GM19043 (cell line): ENCODE data around the gene PHLDB3.
"Not testable (repeated sequence)": the region's sequence is repeated elsewhere in the genome, so short reads cannot be mapped to it uniquely, and the experiment has no call there.

Experiments
- ATAC-seq: cut with Tn5 transposase; IDR thresholded peaks from one replicate; pipeline ENCODE4 v1.9.1; 2021; ENCODE audit warnings: low read depth; ENCODE audit not compliant: unreplicated experiment

PHLDB3 gene

DNA sequence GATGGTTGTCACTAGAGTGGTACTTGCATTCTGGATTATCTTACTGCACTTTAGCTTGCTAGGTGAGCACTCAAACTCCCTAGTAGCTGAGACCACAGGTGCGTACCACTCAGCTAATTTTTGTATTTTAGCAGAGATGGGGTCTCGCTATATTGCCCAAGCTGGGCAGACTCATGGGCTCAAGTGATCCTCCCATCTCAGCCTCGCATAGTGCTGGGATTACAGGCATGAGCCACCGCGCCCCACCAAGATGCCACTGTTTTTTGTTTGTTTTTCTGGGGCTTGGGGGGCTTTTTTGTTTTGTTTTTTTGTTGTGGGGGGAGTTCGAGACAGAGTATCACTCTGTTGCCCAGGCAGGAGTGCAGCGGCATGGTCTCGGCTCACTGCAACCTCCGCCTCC lies 56.9 kb downstream of the PHLDB3 start:
- ATAC-seq: no peak

DNA sequence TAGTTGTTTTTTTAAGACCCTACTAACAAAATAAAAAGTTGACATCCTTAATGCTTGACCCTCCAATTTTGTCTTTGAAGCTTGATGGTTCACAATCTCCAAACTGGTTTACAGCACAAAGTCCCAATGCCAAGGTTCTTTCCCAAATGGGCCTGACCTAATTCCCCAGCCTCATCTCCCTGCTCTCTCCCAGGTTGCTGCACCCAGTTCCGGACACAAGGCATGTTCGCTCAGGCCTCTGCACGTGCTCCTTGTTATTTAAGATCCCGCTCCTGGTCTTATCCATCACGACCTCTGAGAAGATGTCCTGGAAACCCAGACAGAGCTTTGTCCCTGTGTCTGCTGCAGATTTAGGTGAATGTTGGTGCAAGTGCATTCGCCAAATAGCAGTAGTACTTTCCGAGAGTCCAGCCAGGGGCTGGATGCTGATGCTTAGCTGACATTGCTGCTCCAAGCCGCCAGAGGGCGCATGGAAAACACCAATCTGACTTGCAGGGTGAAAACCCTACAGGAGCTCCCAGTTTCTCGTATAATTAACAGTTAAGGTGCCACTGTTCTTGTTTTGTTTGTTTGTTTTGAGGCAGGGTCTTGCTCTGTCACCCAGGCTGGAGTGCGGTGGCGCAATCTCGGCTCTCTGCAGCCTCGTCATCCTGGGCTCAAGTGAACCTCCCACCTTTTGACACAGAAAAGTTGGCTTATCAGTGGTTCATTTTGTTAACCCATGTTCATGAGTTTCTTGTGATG lies 57.6 kb downstream of the PHLDB3 start:
- no peak for ATAC-seq

GRCh38 chr19:43445426-43445825 lies 59.1 kb downstream of the PHLDB3 start:
- ATAC-seq: no peak

GRCh38 chr19:43444531-43445287 lies 59.8 kb downstream of the PHLDB3 start:
- no peak for ATAC-seq

- not testable (repeated sequence) for ATAC-seq
Observed at GRCh38 chr19:43444091-43444490, 60.5 kb downstream of the PHLDB3 start.

DNA sequence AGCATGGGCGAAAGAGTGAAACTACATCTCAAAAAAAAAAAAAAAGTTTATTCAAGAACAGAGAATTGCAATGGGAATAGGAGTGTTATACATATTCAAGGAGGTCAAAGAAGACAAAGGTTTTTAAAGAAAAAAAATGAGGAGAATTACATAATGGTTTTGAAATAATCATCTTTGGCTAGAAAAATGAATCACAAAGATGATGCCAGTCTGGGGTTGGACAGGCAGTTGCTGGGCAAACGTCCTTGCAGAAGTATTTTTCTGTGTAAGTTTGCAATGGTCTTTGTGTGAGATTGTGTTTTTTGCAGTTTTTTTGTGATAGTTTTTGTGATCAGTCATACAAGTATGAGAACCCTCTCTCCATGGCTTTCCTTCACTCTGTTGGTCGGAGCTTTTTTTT lies 62.8 kb downstream of the PHLDB3 start:
- ATAC-seq: no peak

DNA sequence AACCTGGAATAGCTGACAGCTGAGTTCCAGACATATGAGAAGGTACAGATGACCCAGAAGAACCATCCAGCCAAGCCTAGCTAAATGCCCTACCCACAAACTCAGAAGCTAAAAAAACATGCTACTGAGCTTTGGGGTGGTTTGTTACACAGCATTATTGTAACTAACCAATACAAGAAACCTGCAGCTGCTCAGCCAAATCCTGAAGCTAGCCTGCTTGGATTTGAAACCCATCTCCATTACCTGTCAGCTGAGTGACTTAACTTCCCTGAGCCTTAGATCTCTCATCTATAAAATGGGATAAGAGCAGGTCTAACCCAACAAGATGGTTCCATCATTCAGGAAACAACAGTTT lies 64.9 kb downstream of the PHLDB3 start:
- ATAC-seq: no peak

- ATAC-seq: no peak
Observed at GRCh38 chr19:43439032-43439708, 65.4 kb downstream of the PHLDB3 start.

GRCh38 chr19:43438291-43439031 lies 66.1 kb downstream of the PHLDB3 start:
- no peak for ATAC-seq

GRCh38 chr19:43437712-43438111 lies 66.8 kb downstream of the PHLDB3 start:
- no peak for ATAC-seq

GRCh38 chr19:43437284-43437683 lies 67.3 kb downstream of the PHLDB3 start:
- not testable (repeated sequence) for ATAC-seq

DNA sequence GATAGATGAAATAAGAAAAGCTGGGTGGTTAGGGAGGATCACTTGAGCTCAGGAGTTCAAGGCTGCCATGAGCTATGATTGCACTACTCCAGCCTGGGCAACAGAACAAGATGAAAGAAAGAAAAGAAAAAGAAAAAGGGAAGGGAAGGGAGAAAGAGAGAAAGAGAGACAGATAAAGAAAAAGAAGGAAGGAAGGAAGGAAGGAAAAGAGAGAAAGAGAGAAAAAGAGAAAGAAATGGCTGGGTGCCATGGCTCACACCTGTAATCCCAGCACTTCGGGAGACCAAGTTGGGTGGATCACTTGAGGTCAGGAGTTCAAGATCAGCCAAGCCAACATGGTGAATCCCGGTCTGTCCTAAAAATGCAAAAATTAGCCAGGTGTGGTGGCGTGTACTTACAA lies 68.8 kb downstream of the PHLDB3 start:
- no peak for ATAC-seq

GRCh38 chr19:43433689-43434088 lies 70.9 kb downstream of the PHLDB3 start:
- no peak for ATAC-seq

DNA sequence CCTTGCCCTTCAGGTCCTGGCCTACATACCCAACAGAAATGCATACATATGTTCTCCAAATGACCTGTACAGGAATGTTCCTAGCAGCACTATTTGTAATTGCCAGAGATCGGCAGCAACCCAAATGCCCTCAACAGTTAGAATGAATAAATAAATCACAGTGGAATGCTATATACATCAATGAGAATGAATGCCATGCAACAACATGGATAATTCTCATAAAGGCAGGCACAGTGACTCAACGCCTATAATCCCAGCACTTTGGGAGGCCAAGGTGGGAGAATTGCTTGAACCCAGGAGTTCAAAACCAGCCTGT lies 71.2 kb downstream of the PHLDB3 start:
- no peak for ATAC-seq

DNA sequence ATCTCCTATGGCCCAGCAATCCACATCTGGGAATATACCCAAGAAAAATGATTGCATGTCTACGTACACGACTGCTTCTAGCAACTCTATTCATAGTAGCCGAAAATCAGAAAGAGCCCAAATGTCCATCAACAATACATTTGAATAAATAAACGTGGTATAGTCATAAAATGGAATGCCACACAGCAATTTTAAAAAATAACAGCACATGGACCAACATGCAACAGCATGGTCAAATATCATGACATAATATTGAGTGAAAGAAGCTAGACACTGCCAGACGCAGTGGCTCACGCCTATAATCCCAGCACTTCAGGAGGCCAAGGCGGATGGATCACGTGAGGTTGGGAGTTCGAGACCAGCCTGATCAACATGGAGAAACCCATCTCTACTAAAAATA lies 73.6 kb downstream of the PHLDB3 start:
- ATAC-seq: no peak

GRCh38 chr19:43430142-43430710 lies 74.3 kb downstream of the PHLDB3 start:
- no peak for ATAC-seq

GRCh38 chr19:43429395-43429794 lies 75.2 kb downstream of the PHLDB3 start:
- no peak for ATAC-seq

GRCh38 chr19:43425567-43426392 lies 78.8 kb downstream of the PHLDB3 start:
- no peak for ATAC-seq
